ENCODE measurements around the gene CGNL1.

GRCh38 chr15:57562196-57562769 is 186.0 kb downstream of the CGNL1 start:
- TF ChIP-seq CTCF (IDR thresholded peaks at IDR 0.05; ENCODE audit: low read depth, low read length) = no peak
- TF ChIP-seq EZH2phosphoT487 (IDR thresholded peaks at IDR 0.05; ENCODE audit: low read depth) = no peak

All from OCI-LY3 (cell line).